ENCODE measurements around the gene EPAS1. TPM values are rescaled to one million over a fixed set of nuclear protein-coding genes. Genes with fewer than 3 reads are reported as not detected.

EPAS1 gene
- total RNA-seq, 1 donor from 2014 or later: 1,738 TPM

GRCh38 chr2:46355756-46356155 lies 58.5 kb downstream of the EPAS1 start:
- intact Hi-C loops (cut with DNase I): no loop called here
- TF ChIP-seq, protein P1, sequence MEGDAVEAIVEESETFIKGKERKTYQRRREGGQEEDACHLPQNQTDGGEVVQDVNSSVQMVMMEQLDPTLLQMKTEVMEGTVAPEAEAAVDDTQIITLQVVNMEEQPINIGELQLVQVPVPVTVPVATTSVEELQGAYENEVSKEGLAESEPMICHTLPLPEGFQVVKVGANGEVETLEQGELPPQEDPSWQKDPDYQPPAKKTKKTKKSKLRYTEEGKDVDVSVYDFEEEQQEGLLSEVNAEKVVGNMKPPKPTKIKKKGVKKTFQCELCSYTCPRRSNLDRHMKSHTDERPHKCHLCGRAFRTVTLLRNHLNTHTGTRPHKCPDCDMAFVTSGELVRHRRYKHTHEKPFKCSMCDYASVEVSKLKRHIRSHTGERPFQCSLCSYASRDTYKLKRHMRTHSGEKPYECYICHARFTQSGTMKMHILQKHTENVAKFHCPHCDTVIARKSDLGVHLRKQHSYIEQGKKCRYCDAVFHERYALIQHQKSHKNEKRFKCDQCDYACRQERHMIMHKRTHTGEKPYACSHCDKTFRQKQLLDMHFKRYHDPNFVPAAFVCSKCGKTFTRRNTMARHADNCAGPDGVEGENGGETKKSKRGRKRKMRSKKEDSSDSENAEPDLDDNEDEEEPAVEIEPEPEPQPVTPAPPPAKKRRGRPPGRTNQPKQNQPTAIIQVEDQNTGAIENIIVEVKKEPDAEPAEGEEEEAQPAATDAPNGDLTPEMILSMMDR (IDR thresholded peaks at IDR 0.05): no peak

GRCh38 chr2:46356991-46357390 lies 59.8 kb downstream of the EPAS1 start:
- intact Hi-C loops (cut with DNase I): no loop called here
- H3K4me3 ChIP-seq: no peak overlapping the region
- no peak overlapping the region for H3K27ac ChIP-seq
- H3K36me3 ChIP-seq: peaks cover 60 to 85% of the 10 kb centered on the region in 2 donors
- DNase-seq (ENCODE audit: low spot score in 2 of 2): no peak
- H3K27me3 ChIP-seq: no peaks in the 10 kb centered on the region
- no peaks in the 10 kb centered on the region for H3K9me3 ChIP-seq
- TF ChIP-seq, protein P1 (IDR thresholded peaks at IDR 0.05): no peak
- H3K4me1 ChIP-seq: peaks cover 0 to 3% of the 10 kb centered on the region in 2 donors

More at GRCh38 chr2:46355756-46356155, 58.5 kb downstream of the EPAS1 start:
- H3K27ac ChIP-seq: no peak overlapping the region
- no peaks in the 10 kb centered on the region for H3K9me3 ChIP-seq
- peaks cover 0 to 7% of the 10 kb centered on the region in 2 donors for H3K4me1 ChIP-seq
- no peak for DNase-seq (ENCODE audit: low spot score in 2 of 2)
- peaks cover 61 to 85% of the 10 kb centered on the region in 2 donors for H3K36me3 ChIP-seq
- no peaks in the 10 kb centered on the region for H3K27me3 ChIP-seq
- H3K4me3 ChIP-seq: no peak overlapping the region

- Histone ChIP-seq H3K36me3 (peaks cover 61 to 83% of the 10 kb centered on the region in 2 donors), H3K4me3 (no peak overlapping the region), H3K4me1 (peaks cover 0 to 5% of the 10 kb centered on the region in 2 donors), H3K9me3 (no peaks in the 10 kb centered on the region), H3K27me3 (no peaks in the 10 kb centered on the region), H3K27ac (no peak overlapping the region)
- no peak for DNase-seq (ENCODE audit: low spot score in 2 of 2)
- TF ChIP-seq, protein P1 (IDR thresholded peaks at IDR 0.05): no peak
- intact Hi-C loops (cut with DNase I): no loop called here
Observed at GRCh38 chr2:46358713-46359112, 61.5 kb downstream of the EPAS1 start.

DNA sequence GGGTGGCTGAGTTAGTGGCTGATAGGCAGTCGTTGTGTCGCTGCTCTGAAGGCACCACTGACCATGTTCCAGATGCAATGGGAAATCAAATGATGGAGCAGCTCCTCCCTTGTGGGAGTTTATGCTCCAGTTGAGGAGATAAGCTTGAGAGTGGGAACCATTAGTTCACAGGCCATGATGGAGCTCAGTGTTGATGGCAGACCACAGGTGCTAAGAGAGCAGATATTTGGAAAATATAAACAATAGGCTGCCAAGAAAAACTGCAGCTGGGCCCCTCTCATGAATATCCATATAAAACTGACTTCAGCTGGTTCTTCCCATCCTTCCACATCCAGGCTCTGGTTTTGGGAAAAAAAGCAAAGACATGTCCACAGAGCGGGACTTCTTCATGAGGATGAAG lies 63.1 kb downstream of the EPAS1 start:
- Histone ChIP-seq H3K9me3 (no peaks in the 10 kb centered on the region), H3K4me1 (peaks cover 0 to 5% of the 10 kb centered on the region in 2 donors), H3K27ac (no peak overlapping the region), H3K36me3 (peaks cover 54 to 71% of the 10 kb centered on the region in 2 donors), H3K4me3 (no peak overlapping the region), H3K27me3 (no peaks in the 10 kb centered on the region)
- intact Hi-C loops (cut with DNase I): loop anchor here (5.0 kb wide), 1 partner anchor 128 kb away; no protein-coding TSS in a partner anchor
- TF ChIP-seq, protein P1 (IDR thresholded peaks at IDR 0.05): no peak
- no peak for DNase-seq (ENCODE audit: low spot score in 2 of 2)

DNA sequence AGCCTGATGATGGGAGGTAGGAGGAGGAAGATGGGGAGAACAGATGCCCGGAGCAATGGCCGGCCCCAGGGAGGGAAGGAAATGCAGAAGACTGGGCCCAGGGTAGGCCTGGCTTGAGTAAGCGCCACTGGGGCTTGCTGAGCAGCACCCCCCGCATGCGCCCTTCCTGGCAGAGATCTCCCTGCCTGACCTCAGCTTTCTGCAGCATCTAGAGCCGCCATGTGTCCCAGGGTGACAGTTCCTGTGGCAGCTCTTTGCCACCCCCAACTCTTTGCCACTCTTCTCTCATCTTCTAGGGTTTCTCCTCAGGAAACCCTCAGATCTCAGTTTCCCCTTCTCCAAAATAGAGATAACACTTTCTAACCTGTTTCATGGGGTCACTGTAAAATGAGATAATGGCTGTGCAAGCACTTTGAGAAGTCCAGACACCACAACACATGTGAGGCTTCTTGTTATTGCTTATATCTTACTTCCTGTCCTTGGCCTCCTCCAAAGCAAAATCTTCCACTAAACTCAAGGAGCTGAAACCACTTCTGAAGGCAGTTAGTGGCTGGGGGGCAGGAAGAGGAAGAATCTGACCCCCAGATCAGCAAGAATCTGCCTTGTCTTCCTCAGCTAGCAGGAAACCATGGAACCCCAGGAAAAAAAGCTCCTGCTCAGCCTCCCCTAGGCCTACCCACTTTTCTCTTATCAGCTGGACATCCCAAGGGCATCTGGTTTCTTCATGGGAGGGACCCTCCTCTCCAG lies 64.9 kb downstream of the EPAS1 start:
- intact Hi-C loops (cut with DNase I): loop anchor here (2.0 to 5.0 kb wide), 2 partner anchors 13 to 130 kb away; no protein-coding TSS in a partner anchor
- no peak for DNase-seq (ENCODE audit: low spot score in 2 of 2)
- H3K4me3 ChIP-seq: no peak overlapping the region
- no peaks in the 10 kb centered on the region for H3K27me3 ChIP-seq
- H3K36me3 ChIP-seq: peaks cover 37 to 57% of the 10 kb centered on the region in 2 donors
- peak overlapping the region; percentile 21 to 52 for H3K27ac ChIP-seq
- H3K9me3 ChIP-seq: no peaks in the 10 kb centered on the region
- TF ChIP-seq, protein P1 (IDR thresholded peaks at IDR 0.05): no peak
- H3K4me1 ChIP-seq: peaks cover 0 to 8% of the 10 kb centered on the region in 2 donors
